GM18858 (cell line): ENCODE measurements around the gene AAR2.

Source experiments
- ATAC-seq: cut with Tn5 transposase; IDR thresholded peaks from one replicate; pipeline ENCODE4 v1.9.1; 2021; ENCODE audit not compliant: unreplicated experiment

The AAR2 gene

DNA sequence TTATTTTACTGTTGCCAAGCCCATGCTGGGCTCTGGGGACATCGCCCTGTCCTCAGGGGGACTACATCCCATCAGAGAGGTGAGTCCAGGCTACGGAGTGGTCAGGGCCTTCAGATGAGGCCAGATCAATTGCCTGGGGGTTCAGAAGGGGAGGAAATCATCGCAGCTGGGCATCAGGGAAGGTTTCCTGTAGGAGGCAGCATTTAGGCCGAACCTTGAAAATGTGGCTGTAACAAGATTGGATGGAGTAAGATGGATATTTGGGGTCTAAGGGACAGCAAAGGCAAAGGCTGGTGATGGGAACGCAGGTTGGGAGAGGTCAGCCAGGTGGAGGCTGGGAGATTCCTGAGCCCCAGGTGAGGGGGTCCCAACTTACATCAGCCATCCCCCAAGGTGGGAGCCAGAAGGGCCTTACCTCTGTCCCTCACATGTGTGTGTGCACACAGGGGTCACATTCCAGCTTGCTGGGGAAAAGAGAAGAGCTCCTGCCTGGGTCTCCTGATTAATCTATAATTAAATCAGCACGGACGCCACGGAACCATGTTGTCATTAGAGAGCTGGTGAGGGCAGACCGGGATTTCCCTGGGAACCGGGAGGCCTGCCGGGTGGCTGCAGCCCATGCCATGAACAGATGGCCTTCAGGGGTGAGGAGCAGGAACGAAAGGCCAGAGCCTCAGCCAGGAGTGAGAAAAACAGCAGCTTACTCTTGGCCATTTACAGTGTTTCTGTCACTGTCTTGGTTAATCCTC, 39.3 kb downstream of the AAR2 start:
- no peak for ATAC-seq

DNA sequence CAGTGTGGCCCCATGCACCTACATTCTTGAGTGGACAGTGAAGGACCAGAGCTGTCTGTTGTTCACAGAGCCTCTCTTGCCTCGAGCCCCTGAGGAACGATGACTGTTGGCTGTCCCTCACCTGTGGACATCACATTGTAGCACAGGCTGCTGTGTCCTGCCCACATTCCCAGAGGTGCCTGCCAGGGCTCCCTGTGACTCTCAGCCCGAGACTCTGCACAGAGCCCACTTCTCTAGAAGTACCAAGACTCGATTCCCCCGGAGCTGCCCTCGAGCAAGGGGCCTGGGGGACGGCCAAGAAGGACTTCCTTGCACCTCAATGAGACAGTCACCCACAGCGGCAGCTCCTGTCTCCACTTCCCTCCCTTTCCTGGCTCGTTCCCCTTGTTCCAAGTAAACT, 41.3 kb downstream of the AAR2 start:
- ATAC-seq, result no peak

DNA sequence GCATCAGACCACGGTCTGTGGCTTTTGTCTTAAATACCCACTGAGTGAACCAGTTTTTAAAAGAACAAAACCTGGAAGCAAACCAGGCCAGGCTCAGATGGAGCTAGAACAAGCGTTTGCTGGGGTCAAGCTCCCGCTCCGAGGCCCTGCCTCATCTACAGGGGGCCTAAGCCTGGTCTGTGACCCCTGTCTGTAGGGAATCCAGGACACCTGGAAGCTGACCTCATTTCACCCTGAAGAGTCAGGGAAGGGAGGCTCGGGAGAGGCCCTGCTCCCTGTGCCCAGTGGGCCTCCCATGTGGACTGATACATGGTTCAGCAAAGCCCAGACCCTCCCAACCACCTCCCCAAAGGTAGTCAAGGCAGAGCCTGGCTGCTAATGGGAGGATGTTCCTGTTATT, 43.1 kb downstream of the AAR2 start:
- ATAC-seq, result no peak

DNA sequence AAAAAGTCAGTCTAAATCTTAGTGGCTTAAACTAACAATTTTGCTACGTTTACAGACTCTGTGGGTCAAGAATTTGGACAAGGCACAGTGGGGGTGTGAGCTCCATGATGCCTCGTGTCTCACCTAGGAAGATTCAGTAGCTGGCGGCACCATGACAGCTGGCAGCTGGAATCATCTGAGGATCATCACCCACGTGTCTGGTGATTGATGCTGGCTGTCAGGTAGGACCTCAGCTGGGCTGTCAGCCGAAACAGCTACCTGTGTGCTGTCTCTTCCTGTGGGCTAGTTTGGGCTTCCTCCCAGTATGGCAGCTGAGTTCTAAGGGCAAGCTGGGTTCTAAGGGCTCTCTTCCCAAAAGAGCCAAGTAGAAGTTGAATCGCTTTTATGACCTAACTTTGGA, 43.5 kb downstream of the AAR2 start:
- no peak for ATAC-seq

DNA sequence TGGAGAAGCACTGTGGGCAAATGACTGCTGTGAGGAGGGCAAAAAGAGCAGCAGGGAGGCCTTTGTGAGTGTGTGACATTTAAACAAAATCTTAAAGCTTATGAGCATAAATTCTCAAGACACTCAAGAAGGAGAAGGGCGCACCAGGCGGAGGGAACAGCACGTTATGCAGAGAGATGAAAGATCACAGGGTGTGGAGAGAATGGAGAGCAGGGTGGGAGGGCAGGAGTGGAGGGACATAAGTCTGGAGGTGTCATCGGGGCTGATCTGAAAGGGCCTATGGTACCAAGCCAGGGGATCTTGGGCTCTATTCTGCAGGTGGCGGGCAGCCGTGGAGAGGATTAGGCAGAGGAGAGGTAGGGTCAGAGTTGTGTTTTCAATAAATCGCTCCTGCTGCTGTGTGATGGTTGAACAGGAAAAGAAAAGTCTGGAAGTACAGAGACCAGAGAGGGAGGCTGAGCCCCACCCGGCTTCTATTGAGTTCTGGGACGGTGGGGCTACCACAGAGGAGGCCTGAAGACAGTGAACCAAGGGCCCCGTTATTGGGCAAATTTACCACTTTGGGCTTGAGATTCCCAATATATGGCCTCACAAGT, 45.6 kb downstream of the AAR2 start:
- ATAC-seq, result no peak

DNA sequence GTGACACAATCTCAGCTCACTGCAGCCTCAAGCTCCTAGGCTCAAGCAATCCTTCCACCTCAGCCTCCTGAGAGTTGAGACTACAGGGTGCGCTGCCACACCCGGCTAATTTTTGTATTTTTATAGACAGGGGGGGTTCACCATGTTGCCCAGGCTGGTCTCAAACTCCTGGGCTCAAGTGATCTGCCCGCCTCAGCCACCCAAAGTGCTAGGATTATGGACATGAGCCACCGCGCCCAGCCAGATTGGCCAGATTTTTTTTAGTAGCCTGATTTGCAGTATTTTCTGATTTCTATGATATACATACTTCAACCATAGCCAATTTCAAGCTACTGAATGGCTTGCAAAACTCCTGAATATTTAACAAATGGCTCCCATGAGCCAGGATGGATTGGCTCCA, 48.5 kb downstream of the AAR2 start:
- no peak for ATAC-seq

DNA sequence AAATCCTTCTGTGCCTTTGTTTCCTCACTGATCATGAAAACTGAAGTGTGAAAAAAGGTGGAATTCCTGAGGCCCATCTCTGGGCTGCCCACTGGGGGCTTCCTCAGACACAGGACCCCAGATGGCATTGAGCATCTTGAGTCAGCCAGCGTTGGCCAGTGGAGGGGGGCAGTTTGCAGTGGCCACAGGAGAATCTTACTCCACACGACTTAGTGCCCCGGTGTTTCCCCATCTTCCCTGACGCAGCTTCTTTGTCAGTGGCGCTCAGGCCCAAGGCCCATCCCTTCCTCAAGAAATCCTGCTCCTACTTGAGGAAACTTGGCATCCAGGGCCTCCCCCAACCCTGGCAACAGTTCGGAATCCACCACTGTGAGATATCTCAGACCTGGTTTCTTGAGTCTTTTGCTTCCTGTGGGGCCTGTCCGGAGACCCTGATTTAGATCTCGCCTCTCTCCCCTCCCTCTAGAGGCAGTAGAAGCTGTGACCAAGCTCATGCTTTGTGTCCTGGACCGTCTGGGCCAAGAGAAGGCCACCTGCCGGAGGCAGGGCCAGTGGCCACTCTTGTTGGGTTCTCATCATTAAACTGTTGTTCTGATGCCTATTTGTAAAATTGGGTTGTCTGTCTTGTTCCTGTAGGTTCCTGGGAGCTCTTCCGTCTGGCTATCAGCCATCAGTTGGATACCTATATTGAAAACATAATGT, 49.6 kb downstream of the AAR2 start:
- ATAC-seq, result no peak

DNA sequence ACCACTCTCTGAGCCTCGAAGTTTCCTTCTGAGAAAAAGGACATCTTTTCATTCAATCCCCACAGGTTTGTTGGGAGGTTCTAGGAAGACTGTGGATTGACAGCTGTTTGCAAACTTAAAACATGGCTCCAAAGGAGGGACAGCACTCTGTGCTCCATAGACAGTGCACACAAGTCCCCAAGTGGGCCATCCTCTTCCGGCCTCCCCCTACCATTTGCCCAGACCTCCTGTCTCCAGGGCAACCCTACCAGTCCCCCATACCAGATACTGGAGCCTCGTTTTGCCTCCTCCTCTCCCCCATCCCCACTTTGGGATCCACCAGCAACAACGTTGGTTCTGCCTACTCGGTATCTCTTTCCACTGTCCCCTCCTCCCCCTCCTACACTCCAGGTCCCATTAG, 61.4 kb downstream of the AAR2 start:
- no peak for ATAC-seq

DNA sequence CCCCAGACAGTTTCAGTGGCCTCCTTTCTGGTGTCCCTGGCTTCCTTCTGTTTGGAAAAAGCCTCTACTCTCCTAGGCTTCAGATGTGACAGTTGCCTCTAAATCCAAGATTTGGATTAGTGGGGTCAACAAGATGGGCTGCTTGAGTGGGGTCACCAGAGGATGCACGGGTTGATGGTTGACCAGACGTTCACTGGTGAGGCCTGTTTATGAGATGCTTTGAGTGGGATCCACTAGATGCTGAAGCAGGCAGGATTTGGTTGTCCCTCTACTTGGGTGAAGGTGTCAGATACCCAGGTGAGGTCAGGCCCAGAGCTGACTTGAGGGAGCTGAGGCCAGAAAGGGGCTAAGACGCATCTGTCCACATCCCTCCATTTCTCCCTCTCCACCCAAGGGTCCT, 61.8 kb downstream of the AAR2 start:
- ATAC-seq, result no peak

DNA sequence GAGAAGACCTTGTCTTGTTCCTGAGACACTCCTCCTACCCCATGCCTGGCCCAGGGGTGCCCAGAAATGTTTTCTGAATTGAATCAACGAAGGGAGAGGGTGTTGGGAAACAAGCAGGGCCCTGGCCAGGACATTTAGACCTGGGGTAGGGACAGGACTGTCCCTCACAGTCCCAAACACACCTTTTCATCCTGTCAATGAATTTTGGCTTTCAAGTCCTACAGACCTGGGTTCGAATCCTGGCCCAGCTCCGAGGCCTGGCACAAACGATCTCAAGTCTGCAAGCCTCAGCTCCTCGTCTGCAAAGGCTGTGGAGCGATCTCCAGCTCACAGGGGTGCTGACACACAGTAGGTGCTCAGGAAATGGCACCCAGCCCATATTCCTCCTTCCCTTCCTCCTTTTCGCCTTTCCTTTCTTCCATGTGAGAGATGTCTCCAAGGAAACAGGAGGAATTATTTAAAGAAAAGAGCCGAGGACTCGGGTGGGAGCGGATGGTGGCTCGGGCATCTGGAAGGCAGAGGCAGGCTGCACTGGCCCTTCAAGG, 62.6 kb downstream of the AAR2 start:
- ATAC-seq, result no peak

DNA sequence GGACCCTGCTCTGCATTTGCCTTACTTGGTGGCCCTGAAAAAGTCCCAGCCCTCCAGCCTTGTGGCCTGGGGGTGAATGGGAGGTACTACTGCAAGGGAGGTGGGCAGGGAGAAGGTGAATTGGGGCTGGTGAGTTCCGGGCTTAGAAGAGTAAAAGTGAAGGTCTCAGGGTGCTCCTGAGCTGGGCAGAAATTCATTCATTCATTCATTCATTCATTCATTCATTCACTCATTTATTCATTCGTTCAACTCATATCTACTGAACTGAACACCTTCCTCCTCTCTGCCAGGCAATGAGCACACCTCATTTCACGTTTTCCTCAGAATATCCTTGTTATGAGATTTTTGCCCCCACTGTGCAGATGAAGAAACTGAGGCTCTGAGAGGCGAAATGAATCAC, 63.2 kb downstream of the AAR2 start:
- no peak for ATAC-seq

DNA sequence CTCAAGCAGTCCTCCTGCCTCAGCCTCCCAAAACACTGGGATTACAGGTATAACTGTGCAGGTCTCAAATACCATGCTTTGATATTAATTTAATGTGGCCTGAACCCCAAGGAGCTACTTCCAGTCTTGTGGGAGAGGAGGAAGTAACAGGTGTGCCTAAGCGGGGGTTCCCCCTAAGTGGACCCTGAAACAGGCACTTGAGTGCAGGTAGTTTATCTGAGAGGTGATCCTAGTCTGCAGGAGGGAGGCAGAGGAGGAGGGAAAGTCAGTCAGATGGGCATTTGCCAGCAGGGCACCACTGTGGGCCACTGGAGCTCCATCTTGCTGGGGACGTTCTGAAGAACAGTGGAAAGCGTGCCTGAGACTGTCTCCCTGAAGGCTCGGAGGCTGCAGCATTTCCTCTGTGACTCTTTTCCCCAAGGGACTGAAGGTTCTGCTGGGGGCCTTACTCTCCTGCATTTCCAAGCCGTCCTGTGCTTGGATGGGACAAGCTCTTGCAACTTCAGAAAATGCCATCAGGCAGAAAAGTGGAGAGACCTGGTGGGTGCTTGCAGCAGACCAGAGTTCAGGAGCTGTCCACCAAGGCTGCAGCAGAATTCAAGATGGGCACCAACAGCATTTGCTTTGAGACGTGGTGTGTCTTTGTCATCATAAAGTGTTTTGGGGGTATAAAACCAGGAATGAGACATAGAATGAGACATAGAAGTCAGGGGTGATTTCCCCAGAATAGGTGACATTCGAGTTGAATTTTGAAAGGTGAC, 65.3 kb downstream of the AAR2 start:
- ATAC-seq, result no peak

DNA sequence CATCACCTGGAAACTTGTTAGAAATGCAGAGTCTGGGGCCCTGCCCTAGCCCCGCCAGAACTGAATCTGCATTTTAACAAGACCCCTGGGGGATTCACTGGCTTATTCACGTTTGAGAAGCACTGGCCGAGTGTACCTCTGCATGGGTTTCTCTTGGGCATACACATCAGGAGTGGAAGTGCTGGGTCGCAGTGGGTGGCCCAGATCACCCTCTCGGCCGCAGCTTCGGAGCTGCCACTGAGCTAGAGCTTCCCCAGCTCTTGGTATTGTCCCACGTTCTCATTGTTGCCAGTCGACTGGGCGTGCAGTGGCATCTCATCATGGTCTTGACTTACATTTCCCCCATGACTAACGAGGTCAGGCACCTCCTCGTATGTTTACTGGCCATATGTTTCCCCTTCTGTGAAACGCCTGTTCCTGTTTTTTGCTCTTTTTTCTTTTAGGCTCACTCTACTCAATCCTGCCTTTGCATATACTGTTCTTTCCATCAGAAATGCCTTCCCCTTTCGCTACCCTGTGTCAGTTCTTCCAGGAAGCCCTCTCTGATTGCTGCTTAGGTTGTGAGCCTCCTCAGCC, 66.8 kb downstream of the AAR2 start:
- no peak for ATAC-seq

DNA sequence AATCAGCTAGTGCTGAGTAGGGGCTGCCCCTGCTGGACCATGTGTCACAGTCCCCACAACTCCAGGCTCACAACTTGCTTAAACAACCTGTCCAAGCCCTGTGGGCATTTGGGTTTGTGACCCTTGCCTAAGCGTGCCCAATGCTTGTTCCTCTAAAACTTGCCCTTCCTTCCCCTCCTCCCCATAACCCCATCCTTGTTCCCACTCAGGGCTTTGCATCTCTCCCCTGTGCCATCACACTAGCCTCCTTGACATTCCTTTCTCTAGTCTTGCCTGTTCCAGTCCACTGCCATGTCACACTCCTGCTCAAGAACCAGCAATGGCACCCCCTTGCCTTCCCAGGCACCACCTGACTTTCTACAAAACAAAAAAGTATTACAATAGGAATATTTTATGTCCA, 67.6 kb downstream of the AAR2 start:
- no peak for ATAC-seq

DNA sequence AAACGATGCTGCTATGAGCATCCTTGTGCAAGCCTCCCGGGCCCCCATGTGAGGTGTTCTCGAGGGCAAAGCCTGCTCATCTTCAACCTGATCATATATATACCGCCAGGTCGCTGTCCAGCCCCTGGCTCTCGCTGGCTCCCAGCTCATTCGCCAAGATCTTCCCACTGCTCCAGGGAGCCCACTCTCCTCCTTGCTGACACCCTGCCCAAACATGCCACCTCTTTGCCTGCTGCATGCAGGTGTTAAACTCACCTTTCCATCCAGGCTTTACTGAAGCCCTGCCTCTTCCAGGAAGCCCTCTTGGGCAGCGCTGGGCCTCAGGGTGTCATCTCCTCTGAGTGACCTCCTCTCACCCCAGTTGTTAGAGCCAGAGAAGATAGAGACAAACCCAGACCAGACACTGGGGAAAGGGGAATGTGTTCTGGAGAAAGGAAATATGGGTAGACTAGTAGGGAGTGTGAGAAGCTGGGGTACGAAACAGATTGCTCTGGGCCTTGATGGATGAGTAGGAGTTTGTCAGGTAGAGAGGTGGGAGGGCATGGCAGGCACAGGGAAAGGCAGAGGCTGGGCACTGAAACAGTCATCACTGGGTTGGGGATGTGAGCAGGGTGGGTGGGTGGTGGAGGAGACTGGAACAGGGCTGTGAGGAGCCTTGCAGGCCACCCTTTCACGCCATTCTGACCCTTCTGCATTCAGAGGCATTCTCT, 68.7 kb downstream of the AAR2 start:
- no peak for ATAC-seq

DNA sequence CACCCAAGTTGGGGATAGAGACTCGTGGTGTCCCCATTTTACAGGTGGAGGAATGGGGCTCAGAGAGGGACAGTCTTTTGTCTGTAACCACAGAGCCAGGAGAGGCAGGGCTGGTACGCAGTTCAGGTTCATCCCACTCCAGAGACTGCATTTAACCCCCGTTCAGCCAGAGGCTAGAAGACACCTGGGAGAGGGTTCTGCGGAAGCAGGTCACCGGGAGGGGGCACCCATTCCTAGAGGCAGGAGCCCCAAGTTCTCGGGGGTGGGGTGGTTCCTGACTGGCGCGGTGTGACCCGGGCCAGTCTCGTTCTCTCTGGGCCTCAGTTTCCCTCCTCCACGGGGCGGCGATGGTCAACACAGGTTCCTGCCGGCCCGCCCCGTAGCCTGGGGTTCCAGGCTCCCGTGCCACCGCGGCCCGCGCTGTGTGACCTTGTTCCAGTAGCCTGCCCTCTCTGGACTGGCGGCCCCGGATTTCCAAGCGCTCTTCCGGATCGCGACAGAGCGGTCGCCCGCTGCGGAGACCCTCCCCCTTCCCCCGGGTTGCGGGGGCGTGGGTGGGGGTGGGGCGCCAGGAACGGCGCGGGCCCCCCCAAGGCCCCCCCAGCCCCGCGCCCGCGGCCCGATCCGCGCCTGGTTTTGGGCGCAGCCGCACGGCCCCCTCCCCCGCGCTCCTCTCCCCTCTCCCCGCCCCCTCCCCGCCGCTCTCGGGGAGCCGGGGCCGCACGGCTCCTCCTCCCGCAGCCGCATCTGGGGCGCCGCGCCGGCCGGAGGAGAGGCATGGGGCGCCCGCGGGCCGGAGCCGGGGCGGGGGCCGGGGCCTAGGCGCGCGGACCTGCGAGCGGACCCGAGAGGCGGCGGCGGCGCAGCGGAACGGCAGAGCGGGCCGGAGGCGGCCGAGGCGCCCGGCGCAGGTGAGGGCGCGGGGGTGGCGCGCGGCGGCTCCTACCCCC, 69.6 kb downstream of the AAR2 start, which contains the start of gene DLGAP4:
DLGAP4 (plus strand) TSS at position 738 of the 950 bp plus-strand sequence. CDS start 125,379 bp downstream, outside the sequence.
- no peak for ATAC-seq
